GM18951 (cell line): ENCODE data around the gene PEMT.

Source experiments
- POLR2A ChIP-seq: IDR thresholded peaks from 4 replicates; pipeline ENCODE4 v1.6.1; 2011; ENCODE audit warnings: mild to moderate bottlenecking; ENCODE audit not compliant: insufficient read length, insufficient read depth; ENCODE audit errors: extremely low read depth
- in situ Hi-C: fragments of 300-500 bp; cut with MboI; formaldehyde crosslinking; loops from one replicate; pipeline ENCODE4 v1.12.0; 2022; ENCODE audit warnings: low sequenced_read_pairs, mixed read lengths, inconsistent platforms; ENCODE audit not compliant: unreplicated experiment

Gene PEMT

GRCh38 chr17:17572010-17572785 lies 19.3 kb downstream of the PEMT start:
- in situ Hi-C loops: no loop called here

GRCh38 chr17:17570798-17571716 lies 20.5 kb downstream of the PEMT start:
- no peak for TF ChIP-seq POLR2A
- in situ Hi-C loops: no loop called here

More at GRCh38 chr17:17572010-17572785, 19.3 kb downstream of the PEMT start:
- no peak for TF ChIP-seq POLR2A

GRCh38 chr17:17570140-17570797 lies 21.2 kb downstream of the PEMT start:
- TF ChIP-seq POLR2A: no peak
- in situ Hi-C loops: no loop called here

GRCh38 chr17:17569691-17570090 lies 21.8 kb downstream of the PEMT start:
- in situ Hi-C loops: no loop called here
- no peak for TF ChIP-seq POLR2A

DNA sequence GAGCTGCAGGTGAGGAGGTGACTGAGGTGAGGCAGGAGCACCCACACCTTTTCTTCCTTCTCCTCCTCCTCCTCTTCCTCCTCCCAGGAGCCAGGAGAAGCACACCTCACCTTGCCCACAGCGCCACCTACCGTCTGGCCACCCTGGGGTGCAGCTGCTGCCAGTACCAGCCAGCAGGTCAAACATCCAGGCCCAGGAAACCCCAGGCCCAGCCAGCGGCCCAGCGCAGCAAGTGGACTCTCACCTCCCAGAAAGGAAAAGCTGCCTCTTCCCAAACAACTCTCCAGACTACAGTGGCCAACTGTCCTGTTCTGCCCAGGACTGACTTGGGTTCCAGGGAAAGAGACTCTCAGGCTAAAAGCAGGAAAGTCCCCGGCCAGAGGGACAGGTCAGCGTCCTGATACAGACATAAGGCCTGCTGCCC lies 22.7 kb downstream of the PEMT start:
- no peak for TF ChIP-seq POLR2A
- in situ Hi-C loops: no loop called here

- in situ Hi-C loops: no loop called here
- TF ChIP-seq POLR2A: no peak
Observed at GRCh38 chr17:17567631-17568030, 23.9 kb downstream of the PEMT start.

DNA sequence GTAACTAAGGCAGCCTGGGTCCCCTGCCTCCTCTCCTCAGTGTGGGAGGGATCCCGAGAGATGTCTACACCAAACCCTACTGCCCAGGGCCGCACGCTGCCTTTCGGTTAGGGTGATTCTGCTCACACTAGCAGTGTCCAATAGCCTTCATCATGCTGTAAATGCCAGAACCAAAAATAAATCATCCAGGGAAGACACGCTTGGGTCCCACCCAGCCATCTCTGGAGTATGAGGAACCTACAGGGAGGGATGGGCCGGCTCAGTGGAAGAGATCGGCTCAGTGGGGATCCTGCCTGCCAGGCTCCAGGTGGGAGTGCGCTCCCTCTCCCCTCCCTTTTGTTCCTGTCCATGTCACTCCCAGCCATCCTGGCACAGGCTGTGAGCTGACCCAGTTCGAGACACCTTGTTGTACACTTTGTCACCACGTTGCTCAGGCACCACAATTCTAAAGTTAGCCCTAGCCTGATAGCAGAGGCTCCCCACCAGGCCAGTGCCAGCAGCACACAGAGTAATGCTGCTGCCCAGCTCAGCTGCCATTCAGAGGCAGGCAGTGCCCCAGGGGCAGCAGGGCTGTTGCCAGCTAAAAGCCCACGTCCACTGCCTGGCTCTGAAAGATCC lies 24.5 kb downstream of the PEMT start:
- TF ChIP-seq POLR2A: no peak
- in situ Hi-C loops: no loop called here

- no peak for TF ChIP-seq POLR2A
- in situ Hi-C loops: no loop called here
Observed at GRCh38 chr17:17565471-17566339, 25.8 kb downstream of the PEMT start.

GRCh38 chr17:17564896-17565295 lies 26.6 kb downstream of the PEMT start:
- TF ChIP-seq POLR2A: no peak
- in situ Hi-C loops: no loop called here

DNA sequence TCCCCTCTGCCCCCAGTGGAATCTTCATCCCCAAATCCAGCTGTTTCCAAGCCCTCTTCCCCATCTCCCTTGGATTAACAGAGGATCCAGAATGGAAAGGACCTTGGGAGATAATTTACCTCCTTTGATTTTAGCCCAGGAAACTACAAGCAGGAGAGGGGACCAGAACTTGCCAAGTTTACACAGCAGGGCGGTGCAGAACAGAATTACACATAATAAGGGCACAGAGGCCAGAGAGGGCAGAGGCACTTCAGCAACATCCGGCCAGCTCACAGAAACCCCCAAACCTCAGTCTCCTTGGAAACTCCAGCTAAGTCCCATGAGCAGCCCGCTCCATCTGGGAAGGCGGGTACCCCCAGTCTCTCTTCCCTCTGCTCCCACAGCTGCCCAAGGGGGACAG lies 27.2 kb downstream of the PEMT start:
- no peak for TF ChIP-seq POLR2A
- in situ Hi-C loops: no loop called here

- TF ChIP-seq POLR2A: no peak
Observed at GRCh38 chr17:17563530-17563929, 28.0 kb downstream of the PEMT start.

GRCh38 chr17:17562146-17562511 lies 29.4 kb downstream of the PEMT start:
- in situ Hi-C loops: no loop called here
- no peak for TF ChIP-seq POLR2A

More at GRCh38 chr17:17563530-17563929, 28.0 kb downstream of the PEMT start:
- in situ Hi-C loops: no loop called here

DNA sequence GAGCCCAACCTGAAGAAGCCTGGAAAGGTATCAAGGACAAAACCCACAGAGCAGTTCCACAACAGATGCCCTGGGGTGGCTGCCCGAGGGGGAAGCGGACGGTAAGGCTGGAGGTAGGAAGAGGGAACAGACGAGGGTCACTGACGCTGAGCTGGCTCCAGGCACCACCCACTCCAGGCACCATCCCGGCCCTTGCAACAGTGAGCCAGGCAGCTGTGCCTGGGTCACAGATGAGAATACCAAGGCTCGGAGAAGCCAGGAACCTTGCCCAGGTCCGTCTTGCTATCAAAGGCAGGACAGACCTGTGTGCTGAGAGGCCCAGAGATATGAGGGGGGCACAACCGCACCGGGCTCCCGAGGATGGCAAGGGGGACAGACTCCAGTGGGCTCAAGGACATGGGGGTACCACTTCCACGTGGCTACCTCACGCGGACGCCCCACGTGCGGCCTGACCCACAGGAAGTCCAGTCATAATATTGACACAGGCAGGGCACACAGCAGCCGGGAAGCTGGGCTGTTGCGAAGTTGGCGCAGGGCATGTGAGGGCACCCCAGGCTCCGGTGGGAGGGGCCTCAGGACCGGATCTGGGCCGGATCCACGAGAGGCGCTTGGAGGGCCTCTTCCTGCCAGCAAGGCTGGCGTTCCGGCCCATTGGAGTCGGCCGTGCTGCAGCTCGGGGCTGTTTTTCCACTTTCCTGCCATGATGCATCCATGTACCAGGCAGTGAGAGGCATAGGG lies 29.9 kb downstream of the PEMT start:
- no peak for TF ChIP-seq POLR2A
- in situ Hi-C loops: no loop called here
